HG03442 (cell line): ENCODE measurements around the gene CLSTN3.
"Not testable (repeated sequence)": the region's sequence is repeated elsewhere in the genome, so short reads cannot be mapped to it uniquely, and the experiment has no call there.

ENCODE experiments used
- ATAC-seq: cut with Tn5 transposase; IDR thresholded peaks from one replicate; pipeline ENCODE4 v1.9.1; 2021; ENCODE audit warnings: mild to moderate bottlenecking, moderate library complexity; ENCODE audit not compliant: unreplicated experiment

CLSTN3 gene

DNA sequence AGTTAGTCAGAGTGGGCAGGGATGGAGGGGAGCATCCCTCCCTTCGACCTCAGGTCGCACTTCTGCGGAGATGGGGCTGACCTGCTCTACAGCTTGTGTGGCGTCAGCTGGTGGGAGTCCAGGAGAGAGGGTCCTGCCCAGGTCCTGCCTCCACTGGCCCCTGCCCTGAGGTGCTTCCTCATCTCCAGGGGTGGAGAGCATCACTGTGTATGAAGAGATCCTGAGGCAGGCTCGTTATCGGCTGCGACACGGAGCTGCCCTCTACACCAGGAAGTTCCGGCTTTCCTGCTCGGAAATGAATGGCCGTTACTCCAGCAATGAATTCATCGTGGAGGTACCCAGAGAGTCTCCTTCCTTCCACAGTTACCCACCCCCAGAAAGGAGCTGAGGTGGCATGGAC, 20.2 kb downstream of the CLSTN3 start:
- ATAC-seq: no peak

DNA sequence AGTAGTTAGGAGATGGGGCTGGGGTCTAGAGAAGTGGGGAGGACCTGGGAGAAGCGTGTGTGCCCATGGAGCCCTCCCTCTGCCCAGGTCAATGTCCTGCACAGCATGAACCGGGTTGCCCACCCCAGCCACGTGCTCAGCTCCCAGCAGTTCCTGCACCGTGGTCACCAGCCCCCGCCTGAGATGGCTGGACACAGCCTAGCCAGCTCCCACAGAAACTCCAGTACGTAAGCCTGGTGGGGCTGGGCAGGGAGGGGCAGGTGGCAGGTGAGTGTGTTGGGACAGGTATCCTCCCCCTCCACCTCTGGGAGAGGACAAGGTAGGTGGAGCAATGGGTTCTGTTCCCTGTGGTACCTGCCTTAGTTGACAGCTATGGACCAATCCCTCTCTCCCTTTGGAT, 20.7 kb downstream of the CLSTN3 start:
- no peak for ATAC-seq

DNA sequence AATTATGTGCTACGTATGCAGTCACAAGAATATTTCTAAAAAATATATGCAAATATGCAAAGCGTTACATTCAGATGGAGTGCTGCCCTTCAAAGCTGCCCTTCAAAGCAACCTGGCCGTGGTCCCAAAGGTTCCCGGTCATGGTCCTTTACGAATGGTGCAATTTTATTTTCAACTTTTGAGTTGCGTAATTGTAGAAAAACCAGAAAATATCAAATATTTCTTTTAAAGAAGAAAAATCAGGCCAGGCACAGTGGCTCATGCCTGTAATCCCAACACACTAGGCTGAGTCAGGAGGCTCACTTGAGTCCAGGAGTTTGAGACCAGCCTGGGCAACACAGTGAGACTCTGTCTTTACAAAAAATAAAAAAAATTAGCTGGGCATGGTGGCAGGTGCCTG, 21.4 kb downstream of the CLSTN3 start:
- no peak for ATAC-seq

DNA sequence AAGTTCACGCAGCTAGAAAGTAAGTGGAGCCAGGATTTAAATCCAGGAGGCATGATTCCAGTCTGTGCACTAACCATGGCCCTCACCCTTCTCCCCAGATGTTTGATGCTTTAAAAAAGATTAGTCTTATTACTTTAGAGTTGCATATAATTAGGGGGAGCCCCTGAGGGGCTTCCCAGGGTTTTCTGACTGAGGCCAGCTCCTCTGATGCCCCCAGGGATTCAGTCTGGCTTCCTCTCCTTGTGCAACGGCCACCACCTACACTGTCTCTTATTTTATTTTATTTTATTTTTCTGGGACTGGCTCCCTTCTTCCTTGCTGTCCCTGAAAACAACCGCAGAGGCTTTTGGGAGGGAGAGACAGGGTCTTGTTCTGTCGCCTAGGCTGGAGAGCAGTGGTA, 22.6 kb downstream of the CLSTN3 start:
- no peak for ATAC-seq

DNA sequence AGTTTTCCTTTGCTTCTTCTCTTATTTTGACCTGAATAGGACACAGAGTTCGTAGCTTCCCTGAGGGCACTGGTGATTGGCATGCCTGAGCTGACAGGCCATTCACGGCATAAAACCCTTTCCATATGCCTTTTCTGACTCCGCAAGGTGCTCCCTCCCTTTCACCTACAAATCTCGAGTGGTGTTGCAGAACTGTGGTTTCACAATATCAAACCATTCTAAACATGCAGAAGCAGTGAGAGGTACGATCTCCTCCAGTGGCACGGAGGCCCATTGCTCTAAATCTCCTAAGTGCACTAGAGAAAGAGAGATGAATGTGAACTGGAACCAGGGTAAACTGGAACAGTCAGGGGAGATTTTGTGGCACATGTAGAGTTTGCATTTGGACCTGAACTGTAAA, 23.9 kb downstream of the CLSTN3 start:
- no peak for ATAC-seq

DNA sequence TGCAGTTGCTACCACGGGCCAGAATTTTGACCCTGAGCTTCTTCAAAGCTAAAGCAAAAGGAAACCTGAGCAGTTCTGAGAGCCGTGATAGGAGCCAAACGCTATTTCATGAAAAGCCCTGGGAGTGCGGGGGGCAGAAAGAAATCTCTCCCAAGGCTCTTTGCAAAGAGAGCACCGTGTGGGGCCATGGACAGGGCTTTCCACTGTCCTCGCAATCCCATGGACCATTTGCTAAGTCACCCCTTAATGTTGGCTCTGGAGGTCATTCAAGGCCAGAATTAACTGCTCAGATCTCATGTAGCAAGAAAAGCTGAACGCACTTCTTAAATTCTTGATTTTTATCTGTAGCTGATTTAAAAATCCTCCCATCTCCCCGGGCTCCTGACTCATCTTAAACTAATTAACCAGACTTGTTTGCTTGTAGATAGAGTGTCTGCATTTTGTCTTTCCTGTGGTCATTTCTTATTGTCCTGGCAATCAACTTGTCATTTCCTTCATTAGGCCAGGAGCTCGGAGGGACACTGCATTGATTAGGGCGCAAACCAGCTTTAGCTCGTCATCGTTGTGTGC, 24.8 kb downstream of the CLSTN3 start:
- ATAC-seq: no peak

DNA sequence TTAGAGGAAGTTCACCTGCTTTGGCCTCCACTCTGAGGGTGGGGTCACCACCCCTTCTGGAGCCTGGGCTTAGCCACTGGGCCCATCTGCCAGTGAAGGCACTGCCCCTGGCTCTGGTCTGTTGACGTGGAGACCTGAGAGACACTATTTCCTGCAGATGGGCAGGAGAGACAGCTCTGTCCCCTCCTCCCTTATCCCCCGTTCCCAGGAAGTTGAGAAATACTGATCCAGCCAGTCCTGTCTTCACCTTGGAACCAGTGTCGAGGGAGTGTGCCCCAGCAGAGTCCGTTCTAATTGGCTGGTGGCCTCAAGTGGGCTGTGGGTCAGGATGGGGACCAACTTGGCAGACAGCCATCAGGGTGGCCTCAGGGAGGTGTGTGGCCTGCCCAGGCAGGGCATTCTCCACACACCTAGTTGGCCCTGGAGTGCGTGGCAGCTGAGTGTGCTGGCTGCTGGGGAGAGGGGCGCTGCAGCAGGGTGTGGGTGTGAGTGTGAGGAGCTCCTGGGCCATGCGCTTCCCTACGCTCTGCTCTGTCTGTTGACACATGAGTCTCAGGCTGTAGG, 25.4 kb downstream of the CLSTN3 start:
- no peak for ATAC-seq

DNA sequence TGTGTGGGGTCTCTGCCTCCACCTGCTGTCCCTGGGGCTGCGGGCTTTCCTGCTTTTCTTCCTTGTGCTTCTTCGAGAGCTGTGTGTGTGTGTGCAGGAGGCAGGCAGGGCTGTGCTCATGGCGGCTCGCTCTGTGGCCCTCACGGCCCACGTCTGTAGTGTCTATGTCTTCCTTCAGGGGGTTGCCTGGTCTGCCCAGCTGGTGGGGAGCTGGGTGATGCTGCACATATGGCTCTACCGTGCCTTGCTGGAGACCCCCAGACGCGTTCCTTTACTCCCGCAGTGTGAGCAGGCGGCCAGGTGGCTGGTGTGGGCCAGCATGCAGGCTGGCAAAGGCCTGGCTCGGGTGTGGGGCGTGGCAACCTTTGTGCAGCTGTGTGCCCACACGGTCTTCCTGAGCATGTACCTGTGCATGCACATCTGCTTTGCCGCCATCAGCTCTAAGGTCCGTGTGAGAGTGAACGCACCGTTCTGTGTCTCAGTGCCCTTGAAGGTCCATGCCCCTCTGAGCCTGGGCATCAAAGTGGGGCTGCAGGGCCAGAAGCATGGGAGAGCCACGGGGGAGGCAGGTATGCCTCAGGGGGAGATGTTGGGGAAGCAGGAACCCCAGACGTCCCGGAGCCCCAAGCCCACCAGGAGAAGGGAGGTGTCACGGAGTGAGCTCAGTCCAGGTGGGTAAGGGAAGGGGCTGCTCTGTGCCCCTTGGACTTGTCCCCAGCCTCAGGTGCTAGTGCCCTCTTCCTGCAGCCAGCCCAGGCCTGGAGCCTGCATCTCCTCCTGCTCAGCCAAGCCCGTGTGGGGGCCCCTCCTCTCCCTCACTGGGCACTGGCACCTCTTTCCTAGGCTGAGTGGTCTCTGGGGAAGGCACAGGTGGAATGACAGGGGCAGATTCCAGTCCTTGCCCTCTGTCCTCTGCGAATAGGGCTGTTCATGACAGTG, 26.4 kb downstream of the CLSTN3 start:
- no peak for ATAC-seq

DNA sequence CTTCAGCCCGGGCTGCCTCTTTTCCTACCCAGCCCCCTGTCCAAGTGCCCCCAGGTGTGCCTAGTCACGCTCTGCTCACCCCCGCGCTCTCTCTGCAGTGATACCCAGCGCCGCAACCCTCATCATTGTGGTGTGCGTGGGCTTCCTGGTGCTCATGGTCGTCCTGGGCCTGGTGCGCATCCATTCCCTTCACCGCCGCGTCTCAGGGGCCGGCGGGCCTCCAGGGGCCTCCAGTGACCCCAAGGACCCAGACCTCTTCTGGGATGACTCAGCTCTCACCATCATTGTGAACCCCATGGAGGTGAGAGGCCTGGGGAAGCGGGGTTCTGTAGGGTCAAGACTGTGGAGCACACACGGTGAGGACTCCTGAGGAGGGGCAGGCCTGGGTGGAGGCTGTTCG, 27.2 kb downstream of the CLSTN3 start:
- ATAC-seq: no peak

DNA sequence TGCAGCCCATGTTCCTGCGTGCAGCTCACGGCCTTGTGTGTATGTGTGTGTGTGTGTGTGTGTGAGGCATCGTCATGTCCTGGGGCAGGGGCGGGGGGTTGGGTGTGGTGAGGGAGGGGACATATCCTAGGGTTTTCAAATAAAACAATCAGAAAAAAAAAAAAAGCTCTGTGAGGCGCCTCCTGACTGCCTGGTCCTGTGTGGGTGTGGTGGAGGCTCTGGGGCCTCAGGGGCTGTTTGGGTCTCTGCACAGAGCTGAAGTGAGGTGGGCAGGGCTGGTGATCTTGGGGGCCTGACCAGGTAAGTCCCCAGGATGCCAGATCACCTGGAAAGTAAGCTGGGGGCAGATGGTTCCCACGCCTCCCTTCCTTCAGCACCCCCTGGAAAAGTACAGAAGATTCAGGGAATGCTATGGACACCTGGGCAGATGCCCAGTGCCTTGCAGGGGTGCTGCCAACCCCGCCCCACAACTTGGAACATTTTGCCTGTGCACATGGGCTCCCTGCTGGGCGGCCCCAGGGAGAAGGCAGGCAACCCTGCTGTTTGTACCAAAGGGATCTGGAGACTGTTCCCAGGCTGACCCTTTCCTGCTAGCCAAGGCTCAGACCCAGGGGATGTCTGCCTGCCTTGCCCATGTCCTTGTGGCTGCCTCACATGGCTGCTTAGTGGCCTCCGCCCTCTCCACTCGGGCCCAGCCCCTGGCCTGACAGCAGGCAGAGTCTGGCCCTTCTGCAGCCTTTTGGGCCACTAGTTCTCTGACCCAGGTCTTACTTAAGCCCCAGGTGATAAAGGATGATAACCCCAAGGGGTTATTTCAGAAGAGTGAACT, 28.8 kb downstream of the CLSTN3 start:
- no peak for ATAC-seq

DNA sequence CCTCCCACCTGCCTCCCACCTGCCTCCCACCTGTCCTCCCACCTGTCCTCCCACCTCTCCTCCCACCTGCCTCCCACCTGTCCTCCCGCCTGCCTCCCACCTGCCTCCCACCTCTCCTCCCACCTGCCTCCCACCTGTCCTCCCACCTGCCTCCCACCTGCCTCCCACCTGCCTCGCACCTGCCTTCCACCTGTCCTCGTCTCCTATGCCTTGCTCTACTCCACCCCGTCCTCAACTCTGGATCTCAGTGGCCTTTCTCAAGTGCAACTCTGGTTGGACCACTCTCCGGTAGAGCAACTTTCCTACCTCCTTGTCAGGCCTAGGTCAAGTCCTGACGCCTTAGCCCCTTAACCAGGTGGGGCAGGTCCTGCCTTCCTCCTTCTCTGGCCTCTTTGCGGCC, 30.0 kb downstream of the CLSTN3 start:
- no peak for ATAC-seq

DNA sequence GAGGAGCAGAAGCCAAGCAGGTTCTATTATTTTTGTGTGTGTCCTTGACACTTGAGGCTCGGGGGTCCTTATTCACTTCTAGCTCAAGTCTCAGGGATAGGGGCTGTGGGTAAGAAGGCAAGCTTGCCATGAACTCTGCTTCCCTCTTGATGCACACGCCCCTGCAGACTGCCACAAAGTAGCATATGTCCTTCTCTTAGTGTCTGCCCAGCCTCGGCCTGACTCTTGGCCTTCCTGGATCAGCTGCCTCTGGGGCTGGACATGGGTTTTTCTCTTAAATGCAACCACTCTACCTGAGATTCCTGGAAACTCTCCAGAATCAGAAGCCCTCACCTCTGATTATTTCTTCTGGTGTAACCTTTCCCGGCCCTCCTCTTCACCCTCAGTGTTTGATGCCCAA, 31.2 kb downstream of the CLSTN3 start:
- ATAC-seq: no peak

DNA sequence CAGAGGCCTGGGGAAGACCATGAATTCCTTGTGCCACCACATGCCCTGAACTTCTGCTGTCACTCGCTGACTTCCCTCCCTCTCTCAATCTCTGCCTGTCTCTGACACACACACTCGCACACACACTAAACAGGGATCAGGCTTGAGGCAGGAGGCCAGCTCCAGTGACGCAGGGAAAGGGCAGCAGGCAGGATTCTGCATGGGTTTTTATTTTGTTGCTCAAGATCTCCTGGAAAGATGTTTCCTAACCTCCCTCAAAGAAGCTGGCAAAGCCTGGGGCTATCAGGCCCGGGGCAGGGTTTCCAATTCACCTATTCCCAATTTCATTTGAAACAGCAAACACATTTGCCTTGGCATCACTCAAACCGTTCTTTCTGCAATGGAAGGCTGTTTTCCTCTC, 31.6 kb downstream of the CLSTN3 start:
- no peak for ATAC-seq

DNA sequence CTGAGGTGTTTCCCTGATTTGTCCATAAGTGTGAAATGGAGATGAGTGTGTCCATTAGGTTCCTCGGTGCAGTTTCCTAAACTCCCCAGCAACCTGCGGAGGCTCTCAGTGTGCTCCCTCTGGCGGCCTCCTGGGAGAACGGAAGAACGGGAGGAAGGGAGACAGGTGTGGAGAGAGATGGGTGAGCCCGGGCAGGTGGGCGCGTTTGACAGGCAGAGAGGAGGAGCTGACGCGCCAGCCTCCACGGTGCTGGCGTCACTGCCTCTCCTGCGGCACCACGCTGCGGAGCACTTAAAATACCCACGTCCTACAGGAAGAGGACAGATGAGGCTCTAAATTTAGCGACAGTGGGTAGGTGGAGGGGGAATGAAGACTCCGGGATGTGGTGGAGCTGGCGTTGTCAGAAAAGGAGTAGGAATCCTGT, 32.5 kb downstream of the CLSTN3 start:
- no peak for ATAC-seq

DNA sequence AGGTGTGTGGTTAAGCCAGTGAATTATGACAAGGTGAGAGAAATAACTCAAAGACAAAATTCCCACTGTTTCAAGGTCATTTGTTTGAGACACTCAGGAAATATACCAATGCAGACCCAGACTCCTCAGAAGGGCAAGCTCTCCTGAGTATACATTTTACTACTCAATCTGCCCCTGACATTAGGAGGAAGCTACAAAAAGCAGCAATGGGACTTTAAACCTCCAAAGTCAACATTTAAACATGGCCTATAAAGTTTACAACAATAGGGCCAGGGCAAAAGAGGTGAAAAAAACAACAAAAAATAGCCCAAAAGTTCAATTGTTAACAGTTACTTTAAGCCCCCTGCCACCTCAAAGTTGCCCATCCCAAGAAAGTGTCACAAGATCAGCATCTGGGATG, 39.8 kb downstream of the CLSTN3 start:
- no peak for ATAC-seq

DNA sequence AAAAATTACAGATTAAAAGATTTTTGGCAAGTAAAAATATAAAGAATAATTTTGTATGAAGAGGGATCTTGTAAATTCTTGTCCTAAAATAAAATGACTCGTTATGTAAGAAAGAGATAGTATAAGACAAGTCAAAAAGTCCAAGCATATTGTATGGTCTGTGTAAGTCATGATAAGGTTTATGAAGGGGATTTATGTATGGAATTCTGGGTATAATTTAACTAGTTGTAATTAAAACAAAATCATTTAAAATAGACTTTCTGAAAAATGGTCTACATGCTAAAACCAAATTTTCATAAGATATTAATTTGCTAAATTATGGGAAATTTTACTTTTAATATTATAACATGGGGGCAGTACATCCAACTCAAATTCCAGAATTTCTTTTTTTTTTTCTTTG, 41.7 kb downstream of the CLSTN3 start:
- ATAC-seq: no peak

DNA sequence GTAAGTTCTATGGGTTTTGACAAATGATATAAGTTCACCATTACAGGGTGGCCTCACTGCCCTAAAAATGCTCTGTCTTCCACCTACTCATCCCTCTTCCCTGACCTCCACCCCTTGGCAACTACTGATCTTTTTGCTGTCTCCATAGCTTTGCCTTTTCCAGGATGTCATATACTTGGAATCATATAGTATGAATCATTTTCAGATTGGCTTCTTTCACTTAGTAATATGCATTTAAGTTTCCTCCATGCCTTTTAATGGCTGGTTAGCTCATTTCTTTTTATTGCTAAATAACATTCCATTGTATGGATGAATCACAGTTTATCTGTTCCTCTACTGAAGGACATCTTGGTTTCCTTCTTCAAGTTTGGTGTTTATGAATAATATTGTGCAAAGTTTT, 45.3 kb downstream of the CLSTN3 start:
- no peak for ATAC-seq

DNA sequence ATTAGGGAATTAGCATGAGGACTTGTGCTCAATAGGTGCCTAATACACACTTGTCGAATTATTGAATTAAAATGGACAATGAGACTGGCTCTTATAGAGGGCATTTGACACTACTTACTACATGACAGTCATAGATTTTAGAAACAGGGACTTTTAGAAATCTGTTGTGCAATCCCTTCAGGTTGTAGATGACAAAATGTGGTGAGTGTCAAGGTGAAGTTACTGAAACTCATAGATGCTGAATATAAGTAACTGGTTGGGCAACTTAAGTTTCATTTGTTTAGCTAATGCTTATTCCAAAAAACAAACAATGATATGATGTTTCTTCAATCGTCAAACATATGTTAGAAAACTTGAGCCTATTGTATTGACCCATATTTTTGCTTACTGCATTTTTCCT, 46.4 kb downstream of the CLSTN3 start:
- ATAC-seq: no peak

DNA sequence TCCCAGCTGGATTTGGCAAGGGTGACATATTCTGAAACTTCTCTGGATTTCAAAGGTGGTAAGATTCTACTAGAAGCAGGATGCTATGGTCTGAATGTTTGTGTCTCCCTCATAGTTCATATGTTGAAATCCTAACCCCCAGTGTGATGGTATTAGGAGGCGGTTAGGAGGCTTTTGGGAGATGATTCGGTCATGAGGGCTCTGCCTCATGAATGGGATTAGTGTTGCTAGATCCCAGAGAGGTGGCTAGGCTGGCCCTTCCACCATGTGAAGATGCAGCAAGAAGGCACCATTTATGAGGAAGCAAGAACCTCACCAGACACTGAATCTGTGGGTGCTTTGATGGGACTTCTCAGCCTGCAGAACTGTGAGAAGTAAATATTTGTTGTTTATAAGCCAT, 48.3 kb downstream of the CLSTN3 start:
- ATAC-seq: no peak

DNA sequence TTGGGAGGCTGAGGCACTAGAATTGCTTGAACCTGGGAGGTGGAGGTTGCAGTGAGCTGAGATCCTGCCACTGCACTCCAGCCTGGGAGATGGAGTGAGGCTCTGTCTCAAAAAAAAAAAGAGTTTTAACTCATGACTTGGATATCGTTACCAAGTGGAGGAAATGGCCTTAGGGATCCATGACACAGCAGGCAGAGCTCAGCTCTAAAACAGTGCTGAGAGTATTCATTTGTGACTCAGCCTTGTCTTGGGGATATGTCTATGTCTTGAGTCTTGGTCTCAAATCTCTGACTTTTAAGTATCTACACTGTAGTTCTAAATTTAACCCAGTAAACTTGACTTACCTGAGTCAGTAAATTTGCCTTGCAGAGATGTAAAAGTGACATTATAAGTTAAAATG, 50.5 kb downstream of the CLSTN3 start:
- no peak for ATAC-seq

DNA sequence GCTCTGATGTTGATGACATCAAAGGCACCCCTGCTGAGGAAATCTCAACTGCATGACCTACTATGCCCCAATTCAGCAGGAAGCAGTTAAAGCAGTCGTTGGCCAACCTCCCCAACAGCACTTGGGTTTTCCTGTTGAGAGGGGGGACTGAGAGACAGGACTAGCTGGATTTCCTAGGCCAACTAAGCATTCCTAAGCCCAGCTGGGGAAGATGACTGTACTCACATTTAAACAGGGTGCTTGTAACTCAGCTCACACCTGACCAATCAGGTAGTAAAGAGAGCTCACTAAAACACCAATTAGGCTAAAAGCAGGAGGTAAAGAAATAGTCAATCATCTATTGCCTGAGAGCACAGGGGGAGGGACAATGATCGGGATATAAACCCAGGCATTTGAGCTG, 55.9 kb downstream of the CLSTN3 start:
- not testable (repeated sequence) for ATAC-seq
